HG02759 (cell line): ENCODE results near the gene NT5C3A.

ENCODE experiments used
- ATAC-seq: cut with Tn5 transposase; IDR thresholded peaks from one replicate; pipeline ENCODE4 v1.9.1; 2021; ENCODE audit warnings: mild to moderate bottlenecking, moderate library complexity; ENCODE audit not compliant: unreplicated experiment

NT5C3A gene

GRCh38 chr7:33076737-33077136 lies 14.2 kb upstream of the NT5C3A start:
- ATAC-seq: peak; percentile 63

GRCh38 chr7:33075818-33076518 lies 13.4 kb upstream of the NT5C3A start:
- ATAC-seq: no peak

GRCh38 chr7:33073243-33073642 lies 10.7 kb upstream of the NT5C3A start:
- ATAC-seq: no peak

GRCh38 chr7:33072471-33072870 lies 9.9 kb upstream of the NT5C3A start:
- no peak for ATAC-seq

- ATAC-seq: no peak
Measured at GRCh38 chr7:33070831-33071230, 8.3 kb upstream of the NT5C3A start.

GRCh38 chr7:33070277-33070676 lies 7.7 kb upstream of the NT5C3A start:
- ATAC-seq: no peak

GRCh38 chr7:33067921-33068320 lies 5.3 kb upstream of the NT5C3A start:
- ATAC-seq: no peak

- no peak for ATAC-seq
Measured at GRCh38 chr7:33066771-33067170, 4.2 kb upstream of the NT5C3A start.

- no peak for ATAC-seq
Measured at GRCh38 chr7:33065981-33066380, 3.4 kb upstream of the NT5C3A start.

- ATAC-seq: peak; percentile 95
Measured at GRCh38 chr7:33062782-33063443, 337 bp upstream of the NT5C3A start.

GRCh38 chr7:33061282-33061937 lies 1.2 kb downstream of the NT5C3A start:
- ATAC-seq: no peak

GRCh38 chr7:33059635-33060034 lies 2.9 kb downstream of the NT5C3A start:
- ATAC-seq: no peak

GRCh38 chr7:33055158-33055557 lies 7.4 kb downstream of the NT5C3A start:
- ATAC-seq: no peak

GRCh38 chr7:33054261-33054964 lies 8.2 kb downstream of the NT5C3A start:
- no peak for ATAC-seq

- no peak for ATAC-seq
Measured at GRCh38 chr7:33053721-33054120, 8.9 kb downstream of the NT5C3A start.

GRCh38 chr7:33050535-33051318 lies 11.8 kb downstream of the NT5C3A start:
- peak; percentile 66 for ATAC-seq

- ATAC-seq: no peak
Measured at GRCh38 chr7:33048704-33049103, 13.9 kb downstream of the NT5C3A start.

GRCh38 chr7:33048257-33048656 lies 14.3 kb downstream of the NT5C3A start:
- no peak for ATAC-seq

- no peak for ATAC-seq
Measured at GRCh38 chr7:33044986-33045385, 17.6 kb downstream of the NT5C3A start.

GRCh38 chr7:33044401-33044718 lies 18.2 kb downstream of the NT5C3A start:
- no peak for ATAC-seq
